T-helper 1 cell treated with Interleukin-12 subunit alpha and Interleukin-12 subunit beta and Interleukin-4 antibody, amounts not matched to agents 30 μg/mL and 1 μg/mL, for 36 hours (primary cell): Measurements from ENCODE around the gene AGK.

Experiments
- H3K27ac Mint-ChIP-seq: one replicate; pipeline ENCODE4 v1.8.0; 2021; ENCODE audit warnings: mild to moderate bottlenecking, mixed read lengths
- H3K27me3 Mint-ChIP-seq: one replicate; pipeline ENCODE4 v1.8.0; 2021; ENCODE audit warnings: low read depth, mixed read lengths
- H3K36me3 Mint-ChIP-seq: one replicate; pipeline ENCODE4 v1.8.0; 2021; ENCODE audit warnings: low read depth, mixed read lengths
- H3K4me1 Mint-ChIP-seq: one replicate; pipeline ENCODE4 v1.8.0; 2021; ENCODE audit warnings: low read depth, mixed read lengths
- H3K4me3 Mint-ChIP-seq: one replicate; pipeline ENCODE4 v1.8.0; 2021; ENCODE audit warnings: mild to moderate bottlenecking, moderate library complexity, mixed read lengths
- H3K9me3 Mint-ChIP-seq: one replicate; pipeline ENCODE4 v1.8.0; 2021; ENCODE audit warnings: mixed read lengths

The AGK gene

DNA sequence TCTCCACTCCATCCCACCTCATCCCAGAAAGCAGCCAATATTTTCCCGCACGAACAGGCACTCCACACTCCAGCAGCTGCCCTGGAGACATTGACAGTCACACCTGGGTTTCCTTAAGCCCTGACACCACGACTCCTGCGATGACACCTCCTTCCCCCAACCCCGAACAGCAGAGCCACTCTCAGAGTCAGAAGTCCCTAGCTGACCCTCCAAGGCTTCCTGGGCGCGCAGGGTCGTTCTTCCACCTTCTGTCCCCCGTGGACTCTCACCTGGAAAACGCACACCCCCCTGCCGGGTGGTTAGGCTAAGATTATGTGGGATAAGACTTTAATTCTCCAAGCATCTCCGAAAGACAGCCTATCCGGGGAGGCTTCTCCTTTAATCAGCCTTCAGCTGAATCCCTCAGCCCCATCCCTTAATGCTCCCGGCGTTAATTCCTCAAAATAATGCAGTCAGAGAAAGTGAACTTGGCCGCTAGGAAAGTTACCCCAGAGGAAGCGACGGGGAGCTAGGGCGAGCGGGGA, 149.7 kb downstream of the AGK start:
- H3K36me3 Mint-ChIP-seq = peaks cover 14% of the 10 kb centered on the region
- H3K4me1 Mint-ChIP-seq = peaks cover 32% of the 10 kb centered on the region
- H3K9me3 Mint-ChIP-seq = no peaks in the 10 kb centered on the region
- peak overlapping the region; percentile 76 for H3K27ac Mint-ChIP-seq
- H3K27me3 Mint-ChIP-seq = peaks cover 35% of the 10 kb centered on the region
- peak overlapping the region; percentile 81 for H3K4me3 Mint-ChIP-seq

- peaks cover 11% of the 10 kb centered on the region for H3K36me3 Mint-ChIP-seq
- H3K4me3 Mint-ChIP-seq = peak overlapping the region; percentile 81
- peaks cover 29% of the 10 kb centered on the region for H3K4me1 Mint-ChIP-seq
- H3K9me3 Mint-ChIP-seq = no peaks in the 10 kb centered on the region
- H3K27me3 Mint-ChIP-seq = peaks cover 38% of the 10 kb centered on the region
- peak overlapping the region; percentile 70 for H3K27ac Mint-ChIP-seq
These were observed 150.4 kb downstream of the AGK start for GRCh38 chr7:141701489-141702046.

DNA sequence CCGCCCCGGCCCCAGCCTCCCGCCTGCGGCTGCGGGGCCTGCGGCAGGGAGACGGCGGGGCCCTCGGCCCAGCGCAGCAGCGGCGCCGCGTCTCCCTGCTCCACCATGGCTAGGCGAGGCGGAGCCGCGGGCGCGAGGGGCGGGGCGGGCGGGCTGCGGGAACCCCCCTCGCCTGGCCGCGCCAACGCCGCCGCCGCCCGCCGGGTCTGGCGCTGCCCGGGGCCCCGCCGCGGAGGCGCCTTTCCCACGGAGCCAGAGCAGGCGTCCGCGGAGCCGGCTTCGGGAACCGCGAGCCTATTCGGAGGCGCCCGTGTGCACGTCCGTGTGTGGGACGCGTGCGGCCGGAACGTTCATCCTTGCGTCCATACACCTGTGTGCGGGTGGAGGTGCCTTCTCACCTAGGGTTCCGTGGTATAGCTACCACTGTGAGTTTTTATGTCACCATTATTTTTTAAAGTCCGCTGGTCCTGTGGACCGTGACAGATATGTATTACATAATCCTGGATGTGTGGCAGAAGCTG, 150.9 kb downstream of the AGK start, which contains the start of gene DENND11:
DENND11 (minus strand) TSS at position 120 of the 521 bp plus-strand sequence; CDS start at position 107, 13 bp downstream.
- no peaks in the 10 kb centered on the region for H3K9me3 Mint-ChIP-seq
- H3K4me3 Mint-ChIP-seq = peak within 1 kb of the TSS; percentile 81
- peaks cover 25% of the 10 kb centered on the region for H3K4me1 Mint-ChIP-seq
- H3K27ac Mint-ChIP-seq = peak within 1 kb of the TSS; percentile 76
- peaks cover 11% of the 10 kb centered on the region for H3K36me3 Mint-ChIP-seq
- H3K27me3 Mint-ChIP-seq = peaks cover 44% of the 10 kb centered on the region

DNA sequence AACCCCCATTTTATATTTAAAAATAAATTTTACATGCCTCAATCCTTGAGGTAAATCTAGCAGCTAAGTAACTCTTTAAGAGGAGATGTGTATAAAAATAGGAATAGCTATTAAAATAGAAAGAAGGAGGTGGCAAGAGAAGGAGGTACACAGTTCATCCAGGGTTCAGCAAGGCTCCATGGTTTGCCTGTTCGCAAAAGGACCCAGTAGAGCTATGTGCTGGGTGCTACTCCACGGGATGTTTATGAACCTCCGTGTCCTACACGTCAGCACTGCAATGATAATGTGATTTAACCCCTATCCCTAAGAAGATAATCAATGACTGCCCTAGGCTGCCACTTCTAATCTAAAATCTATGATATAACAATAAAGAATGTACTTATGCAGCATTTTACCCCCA, 151.7 kb downstream of the AGK start:
- Mint-ChIP-seq H3K27me3 (peaks cover 51% of the 10 kb centered on the region), H3K4me1 (peaks cover 25% of the 10 kb centered on the region), H3K27ac (no peak overlapping the region), H3K4me3 (no peak overlapping the region), H3K36me3 (peaks cover 11% of the 10 kb centered on the region), H3K9me3 (peaks cover 5% of the 10 kb centered on the region)

- peaks cover 5% of the 10 kb centered on the region for H3K9me3 Mint-ChIP-seq
- peaks cover 18% of the 10 kb centered on the region for H3K4me1 Mint-ChIP-seq
- peaks cover 52% of the 10 kb centered on the region for H3K27me3 Mint-ChIP-seq
- no peak overlapping the region for H3K4me3 Mint-ChIP-seq
- H3K27ac Mint-ChIP-seq = no peak overlapping the region
- peaks cover 12% of the 10 kb centered on the region for H3K36me3 Mint-ChIP-seq
These were observed 152.9 kb downstream of the AGK start for GRCh38 chr7:141704112-141704511.

DNA sequence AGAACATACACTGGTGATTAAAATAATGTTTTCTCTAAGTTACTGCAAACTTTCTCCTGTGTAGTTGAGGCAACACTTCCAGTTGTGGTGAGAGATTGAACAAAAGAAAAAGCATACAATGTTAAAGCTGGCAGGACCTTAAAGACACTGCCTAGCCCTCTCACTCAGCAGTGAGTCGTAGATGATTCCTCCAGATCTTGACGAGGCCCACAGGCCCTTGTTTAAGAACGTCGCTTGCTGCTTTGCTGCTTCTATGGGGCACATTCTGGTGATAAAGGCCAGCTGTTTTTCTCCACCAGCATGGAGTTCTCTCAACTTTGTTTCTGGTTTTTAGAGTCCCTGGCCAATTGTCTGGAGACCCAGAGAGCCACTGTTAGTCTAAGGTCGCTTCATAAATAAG, 153.5 kb downstream of the AGK start:
- H3K4me3 Mint-ChIP-seq = no peak overlapping the region
- H3K9me3 Mint-ChIP-seq = peaks cover 5% of the 10 kb centered on the region
- H3K4me1 Mint-ChIP-seq = peaks cover 15% of the 10 kb centered on the region
- H3K27ac Mint-ChIP-seq = no peak overlapping the region
- peaks cover 52% of the 10 kb centered on the region for H3K27me3 Mint-ChIP-seq
- H3K36me3 Mint-ChIP-seq = peaks cover 12% of the 10 kb centered on the region
